H9 (cell line): ENCODE results near the gene IMMP2L. TPM values are rescaled to one million over a fixed set of nuclear protein-coding genes. Genes with fewer than 3 reads are reported as not detected.

Source experiments
- DNase-seq: peaks from one replicate; pipeline ENCODE4 v3.0.0-alpha.2; 2017
- H2AFZ ChIP-seq: one replicate; pipeline ENCODE4 v1.6.1; 2013; ENCODE audit warnings: mild to moderate bottlenecking, low read length, control low read depth, moderate library complexity
- H2AK5ac ChIP-seq: 2 replicates; pipeline ENCODE4 v1.6.1; 2013; ENCODE audit warnings: low read length, control low read depth, mixed read lengths; ENCODE audit not compliant: insufficient read length
- H2BK120ac ChIP-seq: one replicate; pipeline ENCODE4 v1.6.1; 2013; ENCODE audit warnings: low read depth, mild to moderate bottlenecking, low read length, control low read depth, inconsistent platforms; ENCODE audit not compliant: poor library complexity, severe bottlenecking
- H2BK12ac ChIP-seq: 2 replicates; pipeline ENCODE4 v1.6.1; 2013; ENCODE audit warnings: low read length, control low read depth, mixed read lengths, low read depth; ENCODE audit not compliant: insufficient read length
- H2BK15ac ChIP-seq: 2 replicates; pipeline ENCODE4 v1.6.1; 2013; ENCODE audit warnings: low read depth, low read length, control low read depth
- H2BK20ac ChIP-seq: one replicate; pipeline ENCODE4 v1.6.1; 2013; ENCODE audit warnings: low read depth, mild to moderate bottlenecking, low read length, control low read depth, inconsistent platforms; ENCODE audit not compliant: poor library complexity, severe bottlenecking
- H2BK5ac ChIP-seq: 2 replicates; pipeline ENCODE4 v1.6.1; 2013; ENCODE audit warnings: low read length, control low read depth, mixed read lengths; ENCODE audit not compliant: insufficient read length
- H3K14ac ChIP-seq: 2 replicates; pipeline ENCODE4 v1.6.1; 2013; ENCODE audit warnings: low read length, control low read depth; ENCODE audit not compliant: insufficient read depth
- H3K18ac ChIP-seq: 2 replicates; pipeline ENCODE4 v1.6.1; 2013; ENCODE audit warnings: low read depth, mild to moderate bottlenecking, mixed read lengths, low read length, control low read depth; ENCODE audit not compliant: insufficient read length
- H3K23ac ChIP-seq: 2 replicates; pipeline ENCODE4 v1.6.1; 2013; ENCODE audit warnings: low read length, control low read depth, mixed read lengths, low read depth; ENCODE audit not compliant: insufficient read length
- H3K23me2 ChIP-seq: 2 replicates; pipeline ENCODE4 v1.6.1; 2013; ENCODE audit warnings: low read depth, mild to moderate bottlenecking, mixed read lengths, low read length, control low read depth; ENCODE audit not compliant: insufficient read length, poor library complexity, severe bottlenecking
- H3K27ac ChIP-seq: 2 replicates; pipeline ENCODE4 v1.5.1; 2013; ENCODE audit warnings: low read length, control low read depth, mixed read lengths, low read depth; ENCODE audit not compliant: insufficient read length
- H3K27me3 ChIP-seq: 2 replicates; pipeline ENCODE4 v1.6.1; 2013; ENCODE audit warnings: low read length, control low read depth, inconsistent platforms; ENCODE audit not compliant: insufficient read depth
- H3K4ac ChIP-seq: 2 replicates; pipeline ENCODE4 v1.6.1; 2013; ENCODE audit warnings: low read depth, mild to moderate bottlenecking, control low read depth, inconsistent platforms, low read length, moderate library complexity
- H3K4me1 ChIP-seq: 2 replicates; pipeline ENCODE4 v1.6.1; 2013; ENCODE audit warnings: low read length, control low read depth, inconsistent platforms; ENCODE audit not compliant: insufficient read depth
- H3K4me2 ChIP-seq: 2 replicates; pipeline ENCODE4 v1.6.1; 2013; ENCODE audit warnings: low read length, control low read depth, mixed read lengths; ENCODE audit not compliant: insufficient read length, insufficient read depth
- H3K56ac ChIP-seq: 2 replicates; pipeline ENCODE4 v1.6.1; 2013; ENCODE audit warnings: low read depth, mild to moderate bottlenecking, mixed read lengths, low read length, control low read depth; ENCODE audit not compliant: insufficient read length
- H3K79me1 ChIP-seq: 2 replicates; pipeline ENCODE4 v1.6.1; 2013; ENCODE audit warnings: low read depth, mild to moderate bottlenecking, moderate library complexity, low read length, control low read depth, inconsistent platforms; ENCODE audit not compliant: insufficient read depth, poor library complexity, severe bottlenecking
- H3K79me2 ChIP-seq: 2 replicates; pipeline ENCODE4 v1.6.1; 2013; ENCODE audit warnings: low read length, control low read depth, inconsistent platforms; ENCODE audit not compliant: insufficient read depth
- H3K9ac ChIP-seq: 2 replicates; pipeline ENCODE4 v1.6.1; 2013; ENCODE audit warnings: low read length, control low read depth, mixed read lengths; ENCODE audit not compliant: insufficient read length; ENCODE audit errors: extremely low read depth
- H3K9me3 ChIP-seq: one replicate; pipeline ENCODE4 v1.6.1; 2013; ENCODE audit warnings: low read depth, low read length, inconsistent platforms; ENCODE audit not compliant: control insufficient read depth
- H3T11ph ChIP-seq: one replicate; pipeline ENCODE4 v1.6.1; 2013; ENCODE audit warnings: mild to moderate bottlenecking, low read length, control low read depth, inconsistent platforms
- H4K20me1 ChIP-seq: one replicate; pipeline ENCODE4 v1.6.1; 2013; ENCODE audit not compliant: control insufficient read depth, insufficient read length, insufficient read depth
- H4K5ac ChIP-seq: 2 replicates; pipeline ENCODE4 v1.6.1; 2013; ENCODE audit warnings: low read depth, mild to moderate bottlenecking, mixed read lengths, low read length, control low read depth; ENCODE audit not compliant: insufficient read length
- H4K8ac ChIP-seq: replicated peaks from 2 replicates; pipeline ENCODE4 v1.6.1; 2013; ENCODE audit warnings: low read length, control low read depth, mixed read lengths, low read depth; ENCODE audit not compliant: insufficient read length
- H4K91ac ChIP-seq: 2 replicates; pipeline ENCODE4 v1.6.1; 2013; ENCODE audit warnings: low read depth, mild to moderate bottlenecking, moderate library complexity, mixed read lengths, low read length, control low read depth; ENCODE audit not compliant: insufficient read length
- H3K27ac Mint-ChIP-seq, 3 experiments: 2 replicates in 2 of 3; 3 replicates in 1 of 3; pipeline ENCODE4 v1.8.0; 2020 to 2021; ENCODE audit warnings: mixed read lengths in 3 of 3, mild to moderate bottlenecking in 1 of 3, moderate library complexity in 1 of 3
- H3K27me3 Mint-ChIP-seq: 2 replicates; pipeline ENCODE4 v1.8.0; 2021; ENCODE audit warnings: low read depth, mild to moderate bottlenecking, moderate library complexity, mixed read lengths
- H3K36me3 Mint-ChIP-seq, 3 experiments: 2 replicates in 2 of 3; 3 replicates in 1 of 3; pipeline ENCODE4 v1.8.0; 2020 to 2021; ENCODE audit warnings: low read depth in 3 of 3, mixed read lengths in 3 of 3; ENCODE audit not compliant: insufficient read depth in 1 of 3
- H3K4me1 Mint-ChIP-seq, 2 experiments: 2 replicates each; pipeline ENCODE4 v1.8.0; 2020; ENCODE audit warnings: mixed read lengths in 2 of 2
- H3K4me3 Mint-ChIP-seq, 2 experiments: 2 replicates in 1 of 2; 3 replicates in 1 of 2; pipeline ENCODE4 v1.8.0; 2020 to 2021; ENCODE audit warnings: mild to moderate bottlenecking in 2 of 2, mixed read lengths in 2 of 2, moderate library complexity in 1 of 2
- H3K9me3 Mint-ChIP-seq, 2 experiments: 2 replicates in 1 of 2; 3 replicates in 1 of 2; pipeline ENCODE4 v1.8.0; 2020; ENCODE audit warnings: mild to moderate bottlenecking in 2 of 2, mixed read lengths in 2 of 2, moderate library complexity in 1 of 2
- CTCF ChIP-seq: fragments of 200-600 bp; sonication (generic); conservative IDR thresholded peaks from 3 replicates; pipeline ENCODE4 v1.8.0; 2021; ENCODE audit warnings: antibody characterized with exemption, mild to moderate bottlenecking
- WGBS: extraction: QIAGEN DNeasy Blood & Tissue Kit; methylation state at CpG from one replicate; pipeline ENCODE4 v1.1.7; 2013; ENCODE audit warnings: missing lambda C conversion rate, low lambda C conversion rate, mixed read lengths; ENCODE audit not compliant: insufficient read length; ENCODE audit errors: extremely low coverage; 5-methylcytosine and 5-hydroxymethylcytosine counted together
- total RNA-seq: library from RNA; stranded (reverse); gene quantifications from 2 replicates; pipeline ENCODE4 v1.2.1, GENCODE V29; 2021

IMMP2L gene
- total RNA-seq, 1 experiment from 2014 or later = 14.7 TPM

GRCh38 chr7:111056371-111056770 lies 505.9 kb downstream of the IMMP2L start:
- H3K4me3 Mint-ChIP-seq = no peak overlapping the region
- Histone ChIP-seq H4K8ac (no peak overlapping the region), H2BK15ac (no peak overlapping the region), H2BK5ac (no peak overlapping the region), H2AK5ac (no peak overlapping the region), H2AFZ (no peak overlapping the region), H2BK120ac (no peak overlapping the region), H4K91ac (no peak overlapping the region), H3K18ac (no peak overlapping the region), H3K27me3 (no peaks in the 10 kb centered on the region), H3K4me2 (no peak overlapping the region), H3K27ac (no peak overlapping the region), H3K14ac (no peak overlapping the region), H3K23ac (no peak overlapping the region), H3K9me3 (no peaks in the 10 kb centered on the region), H3K79me2 (no peaks in the 10 kb centered on the region), H2BK20ac (no peak overlapping the region), H3K56ac (no peak overlapping the region), H3T11ph (no peak overlapping the region), H4K20me1 (no peaks in the 10 kb centered on the region), H3K4ac (no peak overlapping the region), H3K4me1 (peaks cover 2% of the 10 kb centered on the region; the same call in 1 of the 2 replicates), H3K23me2 (no peaks in the 10 kb centered on the region), H3K9ac (no peak overlapping the region), H4K5ac (no peak overlapping the region), H3K79me1 (no peaks in the 10 kb centered on the region), H2BK12ac (no peak overlapping the region)
- no peak overlapping the region for H3K27ac Mint-ChIP-seq
- no peak for DNase-seq
- no CpG with 5 or more reads among the region's 2 CpGs for WGBS
- H3K36me3 Mint-ChIP-seq = peaks cover 0 to under 1% (median 0%) of the 10 kb centered on the region in 3 experiments; a peak in 3 of 7 replicates
- no peak for TF ChIP-seq CTCF
- H3K27me3 Mint-ChIP-seq = no peaks in the 10 kb centered on the region
- peaks cover 20 to 24% of the 10 kb centered on the region in 2 experiments for H3K4me1 Mint-ChIP-seq
- peaks cover 0 to 3% of the 10 kb centered on the region in 2 experiments; a peak in 1 of 5 replicates for H3K9me3 Mint-ChIP-seq
